Islet precursor cell (in vitro differentiated cells): Measurements from ENCODE around the gene MRPS9.

ENCODE experiments used
- DNase-seq: peaks from one replicate; pipeline ENCODE4 v3.0.0-alpha.2; 2018

Gene MRPS9

DNA sequence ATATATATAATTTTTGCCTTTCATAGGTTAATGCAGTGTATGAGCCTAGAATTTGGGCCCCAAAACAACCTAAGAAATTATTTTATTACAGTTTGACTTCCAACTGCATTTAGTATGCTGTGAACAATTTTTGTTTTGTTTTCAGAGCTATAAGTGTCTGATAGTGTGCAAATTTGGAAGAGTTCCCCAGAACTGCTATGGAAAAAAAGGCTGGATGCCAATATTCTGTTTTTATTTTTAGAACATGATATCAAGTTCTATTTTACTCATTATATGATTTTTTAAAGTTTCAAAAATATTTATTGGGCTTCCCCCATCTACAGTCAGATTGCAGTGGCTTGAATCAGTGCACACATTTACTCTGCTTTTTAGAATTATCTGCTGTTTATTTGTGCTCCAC, 42.6 kb downstream of the MRPS9 start:
- DNase-seq, result no peak

DNA sequence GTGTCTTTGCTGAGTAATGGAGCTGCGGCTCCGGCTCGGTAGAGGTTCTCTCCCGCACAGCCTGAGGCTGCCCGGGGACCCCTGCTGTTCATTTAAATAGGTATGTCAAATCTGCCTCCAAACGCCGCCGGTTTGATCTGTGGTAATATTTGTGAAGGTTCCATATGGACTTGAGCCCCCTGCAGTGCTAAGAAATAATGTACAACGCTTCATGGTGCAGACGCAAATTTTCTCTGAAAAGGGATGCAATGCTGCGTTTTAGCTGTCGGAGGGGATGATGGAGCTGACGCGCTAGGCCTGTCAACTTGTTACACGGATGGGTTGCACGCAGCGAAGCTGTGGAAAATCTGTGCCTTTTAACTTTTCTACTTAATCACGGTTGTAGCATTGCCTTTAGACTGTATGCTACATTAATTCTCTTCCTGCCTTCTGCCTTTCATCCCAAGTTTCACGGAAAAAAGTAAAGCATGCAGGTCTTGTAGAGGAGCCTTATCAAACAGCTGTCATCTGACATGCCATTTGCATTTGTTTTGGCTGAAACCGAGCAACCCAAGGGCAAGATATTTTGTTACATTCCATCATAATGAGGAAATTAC, 43.2 kb downstream of the MRPS9 start:
- peak; percentile 72 for DNase-seq

DNA sequence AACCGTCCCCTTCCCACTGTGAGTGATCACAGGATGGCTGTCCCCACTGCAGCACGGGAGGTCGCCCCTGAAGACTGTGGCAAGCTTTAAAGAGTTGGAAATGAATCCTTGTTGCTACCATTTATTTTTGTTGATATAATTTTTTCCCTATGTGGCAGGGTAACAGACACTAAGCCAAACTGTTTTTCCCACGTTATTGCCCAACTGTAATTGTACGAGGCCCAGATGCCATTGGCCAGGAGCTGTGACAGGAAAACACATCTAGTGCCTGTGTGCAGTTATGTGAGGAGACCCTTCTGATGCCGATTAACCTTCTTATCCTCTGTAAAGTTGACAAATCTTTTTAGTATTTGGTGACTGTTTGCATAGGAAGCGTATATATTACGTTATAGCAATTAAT, 44.2 kb downstream of the MRPS9 start:
- no peak for DNase-seq

DNA sequence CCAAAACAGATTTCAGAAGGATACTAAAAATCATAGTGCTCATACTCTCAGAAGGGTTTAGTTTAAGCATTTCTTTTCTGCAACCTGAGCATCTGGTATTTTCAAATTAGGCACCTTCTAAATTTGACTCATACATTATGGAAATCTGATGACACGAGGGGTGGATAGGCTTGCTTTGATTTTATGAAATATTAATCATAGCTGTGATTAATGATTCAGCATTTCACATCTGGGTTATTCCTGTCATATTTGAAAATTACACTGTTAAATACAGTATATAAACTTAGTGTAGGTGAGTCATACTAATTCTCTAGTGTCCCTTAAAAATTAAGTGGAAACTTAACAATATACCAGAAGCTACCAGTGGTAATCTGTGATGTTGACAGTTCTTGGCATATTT, 47.7 kb downstream of the MRPS9 start:
- no peak for DNase-seq

DNA sequence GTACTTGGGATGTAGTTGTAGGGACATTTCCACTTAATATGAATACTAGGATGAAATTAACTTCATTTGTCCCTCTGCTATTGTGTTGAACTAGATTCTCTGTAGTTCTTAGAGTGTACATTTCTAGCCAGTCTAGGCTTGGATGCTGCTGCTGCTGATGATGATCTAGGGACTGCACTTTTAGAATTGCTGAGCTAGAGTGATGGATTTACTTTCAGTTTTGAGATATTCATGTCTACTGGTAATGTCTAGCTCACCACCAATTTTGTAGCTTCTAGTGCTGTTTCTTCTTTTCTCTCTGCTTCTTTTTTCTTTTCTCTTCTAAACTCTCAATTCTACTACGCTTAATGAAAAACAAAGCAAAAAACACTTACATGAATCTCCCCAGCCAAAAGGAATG, 49.4 kb downstream of the MRPS9 start:
- no peak for DNase-seq

DNA sequence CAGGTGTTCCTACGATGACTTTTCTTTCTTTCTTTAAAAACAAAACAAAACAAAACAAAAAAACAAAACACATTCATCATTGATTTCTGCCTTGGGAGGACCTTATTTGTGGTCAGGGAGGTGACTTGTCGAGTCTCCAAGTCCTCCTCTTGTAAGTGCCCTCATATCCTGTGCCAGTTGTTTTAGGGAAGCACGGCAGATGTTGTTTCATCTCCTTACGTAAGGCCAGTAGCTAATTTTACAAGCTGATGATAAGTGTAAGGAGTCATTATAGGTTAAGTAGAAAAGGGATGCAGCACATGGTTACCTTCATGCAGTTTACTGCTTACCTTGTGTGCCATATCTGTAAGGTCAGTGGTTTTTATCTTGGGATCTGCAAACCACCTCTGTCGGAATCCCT, 52.2 kb downstream of the MRPS9 start:
- no peak for DNase-seq

DNA sequence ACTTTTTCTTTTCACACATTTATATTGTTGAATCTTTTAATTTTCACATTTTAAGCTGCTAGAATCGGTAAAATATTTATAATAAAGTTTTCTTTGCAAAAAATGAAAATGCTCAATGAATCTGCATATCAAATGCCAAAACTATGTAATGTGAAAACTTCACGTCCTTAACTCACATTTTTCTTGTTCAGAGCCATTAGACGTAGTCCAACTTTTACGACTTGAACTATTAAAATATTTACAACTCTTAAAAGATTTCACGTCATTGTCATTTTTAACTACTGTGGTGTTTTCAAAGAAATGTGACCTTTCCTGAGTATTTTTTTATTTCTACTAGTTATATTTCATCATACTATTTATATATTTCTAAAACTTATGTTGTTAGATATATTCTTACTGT, 54.9 kb downstream of the MRPS9 start:
- no peak for DNase-seq

DNA sequence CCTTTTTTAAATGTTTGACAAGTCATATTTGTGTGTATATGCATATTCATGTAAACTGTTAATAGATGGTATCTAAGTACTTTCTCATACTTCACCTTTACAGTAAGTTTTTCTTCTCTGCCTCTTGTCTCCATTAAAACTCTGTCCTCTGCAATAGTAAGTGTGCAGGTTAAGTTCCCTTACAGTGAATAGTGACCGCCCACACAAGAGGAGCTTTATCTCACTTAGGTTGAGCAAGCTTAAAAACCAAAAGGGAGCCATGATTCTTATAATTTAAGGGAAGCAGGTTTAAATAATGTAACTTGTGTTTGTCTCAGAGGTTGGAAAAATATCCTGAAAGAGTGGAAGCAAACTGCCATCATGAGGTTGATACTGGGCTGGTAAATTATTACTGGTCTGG, 61.3 kb downstream of the MRPS9 start:
- no peak for DNase-seq

DNA sequence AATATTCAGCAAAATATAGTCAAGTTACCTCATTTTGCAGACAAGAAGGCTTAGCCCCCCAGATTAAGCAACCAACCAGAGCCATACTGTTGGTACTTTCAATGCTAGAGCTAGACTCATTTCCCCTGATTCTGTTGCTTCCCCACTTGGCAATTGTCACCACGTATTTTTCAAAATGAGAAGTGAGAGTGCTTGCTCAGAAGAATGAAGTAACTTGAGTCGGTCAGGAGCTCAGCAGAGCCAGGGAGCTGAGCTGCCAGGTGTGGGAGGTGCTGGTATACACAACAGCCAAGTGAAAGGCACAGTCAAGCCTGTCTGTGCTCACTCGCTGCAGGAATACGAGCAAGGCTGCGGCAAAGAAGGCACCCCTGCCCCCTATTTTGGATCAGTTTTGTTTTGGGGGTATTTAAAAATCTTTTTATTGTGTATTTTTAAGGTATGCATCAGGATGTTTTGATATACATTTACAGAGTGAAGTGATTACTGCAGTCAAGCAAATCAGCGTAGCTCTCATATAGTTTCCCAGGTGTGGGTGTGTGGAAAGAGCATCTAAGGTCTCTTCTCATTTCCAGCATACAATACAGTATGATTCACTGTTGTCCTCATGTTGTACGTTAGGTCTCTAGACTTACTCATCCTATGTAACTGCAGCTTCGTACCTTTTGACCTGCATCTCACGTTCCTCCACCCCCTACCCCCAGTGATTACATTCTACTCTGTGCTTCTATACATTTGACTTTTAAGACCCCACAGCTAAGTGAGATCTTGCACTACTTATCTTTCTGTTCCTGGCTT, 62.4 kb downstream of the MRPS9 start:
- DNase-seq, result no peak

DNA sequence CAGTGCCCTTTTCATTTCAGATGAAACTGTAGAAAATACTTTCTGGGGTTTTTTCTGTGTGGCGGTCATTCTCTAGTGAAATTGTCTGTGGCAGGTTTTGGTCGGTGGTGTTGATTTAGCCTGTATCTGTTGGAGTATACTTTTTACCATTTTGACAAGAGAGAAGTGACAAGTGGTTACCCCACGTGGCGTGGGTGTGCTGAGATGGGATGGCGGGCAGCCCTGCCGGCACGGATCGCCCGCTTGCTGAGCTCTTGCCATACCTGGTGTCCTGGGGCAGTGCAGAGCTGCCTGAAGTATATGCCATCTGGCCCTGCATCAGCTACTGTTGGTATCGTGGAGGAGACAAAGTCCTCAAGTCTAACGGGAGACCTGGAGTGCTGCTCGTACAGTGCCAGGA, 64.1 kb downstream of the MRPS9 start:
- DNase-seq, result no peak

DNA sequence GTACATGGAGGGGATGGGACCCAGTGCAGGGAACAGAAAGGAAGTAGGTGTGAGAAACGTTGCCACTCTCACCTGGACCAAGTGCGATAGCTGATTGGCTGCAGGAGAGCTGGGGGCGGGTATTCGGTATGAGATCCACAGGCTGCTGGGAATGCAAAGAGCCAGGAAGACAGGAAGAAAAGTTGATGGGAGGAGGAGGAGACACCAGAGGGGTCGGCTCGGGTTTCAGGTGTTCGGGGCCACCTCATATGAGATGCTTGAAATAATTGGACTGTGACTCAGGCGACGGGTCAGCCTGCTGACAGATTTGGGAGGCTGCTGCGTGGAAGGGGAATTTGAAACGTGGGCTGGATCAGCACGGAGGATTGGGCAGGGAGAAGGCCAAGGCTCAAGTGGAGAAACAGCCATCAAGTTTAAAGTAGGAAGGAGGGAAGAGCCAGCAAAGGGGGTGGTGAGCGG, 65.1 kb downstream of the MRPS9 start:
- DNase-seq, result peak; percentile 98

DNA sequence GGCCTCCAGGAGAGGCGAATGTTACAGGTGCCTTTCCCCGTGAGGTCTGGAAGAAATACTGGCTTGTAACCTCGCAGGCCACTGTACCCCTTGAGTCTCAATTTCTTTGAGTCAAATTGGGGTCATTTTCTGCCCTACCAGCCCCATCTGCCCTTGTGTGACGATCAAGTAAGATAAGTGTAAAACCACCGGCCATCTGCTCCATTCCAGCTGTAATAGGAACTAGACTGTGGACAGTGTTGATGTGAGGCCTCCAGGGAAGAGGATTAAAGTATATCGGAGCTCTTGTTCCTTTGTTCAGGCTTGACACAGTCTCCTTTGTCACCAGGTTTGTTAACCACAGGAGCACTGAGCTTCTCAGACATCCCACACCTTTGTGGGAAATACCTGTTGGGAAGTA, 65.6 kb downstream of the MRPS9 start:
- DNase-seq, result no peak

DNA sequence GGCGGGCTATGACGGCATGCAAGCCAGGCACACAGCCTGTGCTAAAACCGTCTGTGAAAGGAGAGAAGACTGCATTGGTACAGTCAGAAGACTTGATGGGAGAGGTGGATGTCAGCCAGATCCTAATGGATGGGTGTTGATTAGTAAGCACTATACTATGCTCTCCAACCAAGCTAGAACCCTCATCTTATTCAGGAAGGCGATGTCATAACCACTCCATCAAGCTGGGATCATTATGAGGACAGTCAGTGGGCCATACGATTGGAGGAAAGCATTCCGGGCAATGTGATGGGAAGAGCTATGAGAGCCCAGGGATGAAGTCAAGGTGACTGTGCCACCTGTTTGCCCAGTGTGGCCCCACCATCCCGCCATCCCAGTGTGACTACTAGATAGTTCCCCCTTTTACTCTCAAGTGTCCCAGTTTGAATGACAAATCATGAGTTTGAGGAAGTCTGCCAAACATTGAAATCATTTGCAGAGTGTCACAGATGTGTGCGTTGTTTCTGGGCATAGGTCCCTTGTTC, 66.4 kb downstream of the MRPS9 start:
- DNase-seq, result no peak

DNA sequence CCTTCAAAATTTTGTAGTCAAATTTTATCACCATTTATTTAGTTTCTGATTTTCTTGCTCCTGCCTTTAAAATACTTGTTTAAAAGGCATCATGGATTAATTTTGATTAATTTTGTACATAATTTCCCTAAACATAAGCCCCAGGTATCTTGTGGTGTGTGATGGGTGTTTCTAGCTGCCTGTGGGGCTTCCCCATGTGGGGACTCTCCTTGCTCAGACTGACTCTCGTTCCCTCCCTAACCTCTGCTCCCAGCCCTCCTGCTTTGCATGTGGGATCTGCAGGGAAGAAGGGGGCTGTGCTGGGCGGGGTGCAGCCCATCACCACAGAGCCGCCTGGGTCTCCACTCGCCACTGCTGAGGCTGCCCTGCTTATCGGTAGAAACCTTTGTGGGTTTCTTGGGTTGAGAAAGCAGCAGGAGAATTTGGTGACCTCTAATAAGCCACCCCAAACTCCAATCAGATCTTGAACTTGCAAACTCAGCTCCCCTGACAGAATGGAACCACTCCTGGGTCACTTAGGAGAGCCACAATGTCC, 72.5 kb downstream of the MRPS9 start:
- DNase-seq, result no peak

DNA sequence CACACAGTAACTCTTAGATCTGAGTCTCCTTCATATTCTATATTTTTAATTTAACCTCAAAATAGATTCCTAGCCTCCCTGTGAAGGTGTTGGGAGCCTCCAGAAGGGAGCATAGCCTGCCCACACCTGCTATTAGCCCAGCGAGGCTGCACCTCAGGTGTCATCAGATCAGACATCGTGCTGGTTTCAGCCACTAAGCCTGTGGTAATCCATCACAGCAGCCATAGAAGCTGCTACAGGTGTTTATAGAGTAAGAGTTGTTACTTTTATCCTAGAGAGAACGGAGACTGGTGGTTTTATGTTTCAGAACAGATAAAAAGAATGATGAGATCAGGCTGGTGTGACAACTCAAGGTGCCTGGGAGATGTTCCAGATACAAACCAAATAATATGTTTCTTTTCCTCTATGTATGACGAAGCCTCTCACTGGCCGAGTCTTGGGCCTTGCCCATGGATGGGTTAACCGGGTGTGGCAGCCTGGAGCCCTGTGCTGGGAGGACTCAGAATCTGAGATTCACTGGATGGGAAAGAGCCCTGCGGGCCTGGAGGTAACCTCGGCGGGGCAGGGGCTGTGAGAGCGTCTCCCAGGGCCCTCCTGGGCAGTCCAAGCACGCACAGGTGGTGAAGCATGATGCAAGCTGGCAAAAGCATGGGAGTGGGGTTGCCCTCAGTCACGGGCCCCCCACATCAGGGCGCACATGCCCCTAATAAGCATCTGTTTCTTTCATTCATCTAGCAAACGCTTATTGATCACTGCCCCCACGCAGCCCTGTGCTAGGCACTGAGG, 73.7 kb downstream of the MRPS9 start:
- no peak for DNase-seq

DNA sequence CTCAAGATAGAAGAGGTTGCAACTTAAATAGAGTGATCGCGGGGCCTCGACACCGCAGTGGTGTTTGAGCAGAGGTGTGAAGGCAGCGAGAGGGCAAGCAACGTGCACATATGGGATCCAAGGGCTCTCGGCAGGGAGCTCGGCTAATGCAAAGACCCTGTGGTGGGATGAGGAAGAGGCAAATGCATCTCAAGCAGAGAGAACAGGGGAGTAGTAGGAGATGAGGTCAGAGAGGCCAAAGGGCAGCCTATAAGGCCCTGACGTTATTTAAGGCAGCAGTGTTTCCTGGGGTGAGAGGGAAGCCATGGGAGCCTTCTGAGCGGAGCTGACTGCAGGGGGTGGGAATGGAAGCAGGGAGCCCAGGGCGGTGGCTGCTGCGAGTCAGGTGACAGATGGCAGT, 74.5 kb downstream of the MRPS9 start:
- DNase-seq, result no peak

DNA sequence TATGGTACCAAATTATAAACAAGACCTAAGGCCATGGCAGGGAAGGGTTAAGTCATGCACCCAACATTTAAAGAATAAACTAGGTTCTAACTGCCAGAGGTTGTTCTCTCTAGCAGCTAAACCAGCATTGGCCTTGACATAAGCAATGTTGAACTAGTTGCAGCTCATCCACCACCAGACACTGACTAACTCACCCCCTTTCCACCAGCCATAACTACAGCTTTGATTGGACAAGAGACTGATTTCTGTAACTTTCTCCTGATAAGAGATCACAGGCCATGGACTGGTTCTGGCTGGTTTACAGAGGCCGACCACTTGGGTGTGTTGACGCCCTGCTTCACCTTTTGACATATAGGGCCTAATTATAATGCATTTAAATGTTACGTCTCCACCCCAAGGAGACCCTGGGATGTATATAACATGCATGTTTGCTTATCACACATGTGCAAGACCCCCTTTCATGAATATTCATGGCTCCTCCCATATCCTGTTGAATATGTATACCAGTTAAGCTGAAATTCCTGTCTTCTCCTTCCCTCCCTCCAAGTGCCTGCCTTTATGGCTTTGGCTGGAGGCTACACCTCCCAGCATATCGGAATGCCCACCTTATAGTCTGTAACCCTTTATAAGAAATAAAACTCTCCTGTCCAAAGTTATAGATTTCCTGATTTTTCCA, 75.9 kb downstream of the MRPS9 start:
- DNase-seq, result no peak

DNA sequence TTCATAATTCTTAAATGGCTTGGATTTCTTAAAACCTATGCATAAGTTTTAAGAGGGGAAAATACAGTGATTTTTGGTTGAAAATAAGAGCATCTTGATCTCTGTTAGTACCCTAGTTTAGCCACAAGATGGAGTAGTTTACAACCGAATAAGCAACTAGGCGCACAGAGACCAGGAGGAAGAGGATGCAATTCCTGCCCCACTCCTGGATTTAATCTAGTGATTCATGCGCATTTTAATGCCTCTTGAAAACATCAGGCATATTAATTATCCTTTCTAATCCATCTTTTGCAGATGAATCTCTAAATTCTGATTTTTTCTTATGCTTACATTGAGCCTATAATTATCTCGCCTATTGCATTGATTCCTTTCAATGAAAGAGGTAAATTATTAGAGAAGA, 76.7 kb downstream of the MRPS9 start:
- DNase-seq, result no peak

DNA sequence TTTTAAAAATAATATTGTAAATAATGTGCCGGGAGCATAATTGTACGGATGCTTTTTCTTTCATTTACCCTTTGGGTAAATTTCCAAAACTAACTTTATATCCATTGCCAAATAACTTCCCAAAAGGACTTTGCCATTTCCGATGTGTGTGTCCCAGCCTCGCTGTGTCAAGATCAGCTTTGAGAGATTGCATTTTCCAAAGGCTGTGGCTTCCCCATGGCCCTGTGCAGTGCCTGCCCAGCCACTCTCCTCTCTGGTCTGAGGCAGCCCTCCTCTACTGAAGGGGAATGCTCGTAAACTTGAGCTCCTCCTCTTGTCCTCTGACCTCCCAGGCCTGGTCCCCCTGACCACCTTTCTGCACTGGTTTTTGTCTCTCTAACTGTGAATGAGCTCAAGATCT, 78.5 kb downstream of the MRPS9 start:
- DNase-seq, result no peak

DNA sequence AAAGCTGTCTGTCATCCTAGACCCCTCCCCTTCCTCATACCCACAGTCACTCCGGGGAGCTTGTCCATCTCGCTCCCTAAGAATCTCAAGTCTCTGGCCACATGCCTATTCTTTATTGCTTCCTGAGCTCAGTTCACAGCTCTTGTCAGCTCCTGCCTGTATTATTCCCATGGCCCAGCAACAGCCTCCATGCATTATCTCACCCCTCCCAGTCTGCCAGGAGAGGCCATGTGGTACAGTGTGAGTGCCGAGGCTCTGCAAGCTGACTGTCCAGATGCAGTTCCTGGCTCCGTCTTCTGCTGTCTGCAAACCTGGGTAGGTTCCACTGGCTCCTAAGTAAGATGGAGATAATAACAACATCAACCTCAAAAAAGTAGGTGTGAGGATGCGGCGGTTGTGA, 79.7 kb downstream of the MRPS9 start:
- DNase-seq, result no peak

DNA sequence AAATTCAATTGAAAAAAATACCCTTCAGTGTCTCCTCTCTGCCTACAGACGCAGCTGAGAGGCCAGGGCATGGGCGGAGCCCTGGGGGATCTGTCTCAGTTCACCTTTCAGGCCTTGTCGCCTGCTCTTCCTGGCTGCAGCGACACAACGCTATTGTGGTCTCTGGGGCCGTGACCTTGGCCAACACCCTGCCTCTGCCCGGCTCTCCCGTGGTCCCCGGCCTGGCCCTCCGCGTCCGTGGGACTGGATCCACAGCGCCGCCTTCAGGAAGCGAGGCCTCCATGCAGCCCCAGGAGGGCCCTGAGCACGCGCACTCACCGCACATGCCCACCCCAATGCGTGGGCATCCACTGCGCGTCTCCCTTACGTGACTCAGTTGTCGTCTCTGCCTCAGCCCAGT, 81.1 kb downstream of the MRPS9 start:
- DNase-seq, result peak; percentile 71

DNA sequence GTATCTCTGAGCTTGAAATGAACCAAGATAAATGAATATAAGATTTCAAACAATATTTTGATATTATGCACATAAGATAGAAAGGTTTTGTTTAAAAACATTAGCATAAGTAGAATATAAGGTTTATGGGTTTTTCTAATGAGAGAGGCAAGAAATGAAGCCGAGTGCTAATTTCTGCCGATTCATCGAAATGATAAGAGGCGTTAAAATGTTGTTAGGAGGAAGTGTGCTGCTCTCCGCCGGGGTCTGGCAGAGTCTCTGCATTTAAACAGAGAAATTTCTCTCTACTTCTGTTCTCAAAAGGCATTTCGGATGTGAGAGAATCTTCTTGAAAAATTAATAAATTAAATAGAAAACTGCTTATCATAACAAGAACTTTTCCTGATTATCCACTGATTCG, 83.6 kb downstream of the MRPS9 start:
- DNase-seq, result no peak

DNA sequence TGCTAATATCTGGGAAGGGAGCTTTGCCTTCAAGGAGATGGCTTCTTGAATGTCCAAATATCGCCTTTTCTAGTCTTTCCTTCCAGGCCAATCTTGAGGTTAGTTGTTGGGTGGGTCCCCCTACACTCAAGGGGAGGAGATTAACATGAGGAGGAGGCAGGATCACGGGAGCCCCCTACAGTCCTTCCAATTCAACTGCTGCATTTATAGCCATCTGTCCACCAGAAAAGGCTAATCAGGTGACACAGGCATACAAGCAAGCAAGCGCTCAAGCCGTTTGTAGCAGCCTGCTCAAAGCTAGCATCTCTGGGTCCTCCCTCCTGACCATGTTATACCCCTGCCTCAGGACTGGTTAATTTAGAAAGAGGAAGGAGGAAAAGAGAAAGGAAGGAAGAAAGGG, 87.6 kb downstream of the MRPS9 start:
- no peak for DNase-seq
